Caco-2 (cell line): ENCODE measurements around the gene EHBP1. TPM values are rescaled to one million over a fixed set of nuclear protein-coding genes. Genes with fewer than 3 reads are reported as not detected.

Source experiments
- BruUV-seq: library from RNA; stranded (reverse); fragments of 400-500 nt; replicated peaks from 2 replicates; lab custom pipeline; 2021; lab: Mats Ljungman, UMichigan
- CTCF ChIA-PET: fragments of 300-600 bp; sonication (Branson Sonifier 250); formaldehyde crosslinking; loops from one replicate; lab custom pipeline; 2022; ENCODE audit warnings: antibody characterized with exemption; lab: Charles Lee
- POLR2A ChIA-PET: fragments of 300-600 bp; sonication (Branson Sonifier 250); formaldehyde crosslinking; loops from one replicate; lab custom pipeline; 2022; ENCODE audit warnings: antibody characterized with exemption; lab: Charles Lee
- DNase-seq, 2 experiments: peaks; one replicate each; pipeline versions ENCODE4 v3.0.0 to v3.0.0-alpha.2; 2020 to 2022
- H3K27me3 ChIP-seq: replicated peaks from 2 replicates; pipeline ENCODE4 v1.6.0; 2011; ENCODE audit warnings: low read length; ENCODE audit not compliant: control insufficient read depth, insufficient read depth
- H3K36me3 ChIP-seq: 2 replicates; pipeline ENCODE4 v1.5.1; 2011; ENCODE audit warnings: low read length; ENCODE audit not compliant: control insufficient read depth, insufficient read depth
- H3K4me1 ChIP-seq: fragments of 250-450 bp; sonication (Bioruptor Pico); 2 replicates; pipeline ENCODE4 v1.5.1; 2020; ENCODE audit warnings: mild to moderate bottlenecking
- H3K4me3 ChIP-seq: 2 replicates; pipeline ENCODE4 v1.5.1; 2011; ENCODE audit warnings: low read depth, mild to moderate bottlenecking, control low read depth, low read length
- H3K9me3 ChIP-seq: fragments of 250-450 bp; sonication (Bioruptor Pico); 2 replicates; pipeline ENCODE4 v1.5.1; 2020; ENCODE audit warnings: mild to moderate bottlenecking, moderate library complexity
- H3K27ac Mint-ChIP-seq: one replicate; pipeline ENCODE4 v1.8.0; 2022; ENCODE audit warnings: mixed read lengths; ENCODE audit not compliant: unreplicated experiment
- H3K27me3 Mint-ChIP-seq: one replicate; pipeline ENCODE4 v1.8.0; 2022; ENCODE audit warnings: mixed read lengths; ENCODE audit not compliant: insufficient read depth, unreplicated experiment
- H3K36me3 Mint-ChIP-seq: one replicate; pipeline ENCODE4 v1.8.0; 2022; ENCODE audit warnings: mild to moderate bottlenecking, mixed read lengths; ENCODE audit not compliant: insufficient read depth, unreplicated experiment
- H3K4me1 Mint-ChIP-seq: one replicate; pipeline ENCODE4 v1.8.0; 2022; ENCODE audit warnings: low read depth, mixed read lengths; ENCODE audit not compliant: unreplicated experiment
- H3K4me3 Mint-ChIP-seq: one replicate; pipeline ENCODE4 v1.8.0; 2022; ENCODE audit warnings: mild to moderate bottlenecking, moderate library complexity, mixed read lengths; ENCODE audit not compliant: unreplicated experiment
- H3K9me3 Mint-ChIP-seq: one replicate; pipeline ENCODE4 v1.8.0; 2022; ENCODE audit warnings: mixed read lengths; ENCODE audit not compliant: unreplicated experiment
- intact Hi-C: fragments of 100-400 bp; cut with micrococcal nuclease; formaldehyde crosslinking; loops from one replicate; pipeline ENCODE4 v1.10.0; 2022; ENCODE audit not compliant: unreplicated experiment
- total RNA-seq: library from RNA; stranded (reverse); gene quantifications from 2 replicates; pipeline ENCODE4 v1.2.3, GENCODE V29; 2022
- TF ChIP-seq, protein P1 (sequence below), 2 experiments: fragments of 200-600 bp in 1 of 2; IDR thresholded peaks; 1 replicate in 1 of 2; 2 replicates in 1 of 2; pipeline versions ENCODE4 v1.5.1 to v1.8.0; 2011 to 2022; ENCODE audit warnings: antibody characterized with exemption in 1 of 2, control low read depth in 1 of 2, inconsistent platforms in 1 of 2, low read depth in 1 of 2, low read length in 1 of 2, mild to moderate bottlenecking in 1 of 2, moderate library complexity in 1 of 2; ENCODE audit not compliant: insufficient read depth in 1 of 2, severe bottlenecking in 1 of 2, unreplicated experiment in 1 of 2

EHBP1 gene
- total RNA-seq, 1 experiment from 2014 or later, result 120 TPM

DNA sequence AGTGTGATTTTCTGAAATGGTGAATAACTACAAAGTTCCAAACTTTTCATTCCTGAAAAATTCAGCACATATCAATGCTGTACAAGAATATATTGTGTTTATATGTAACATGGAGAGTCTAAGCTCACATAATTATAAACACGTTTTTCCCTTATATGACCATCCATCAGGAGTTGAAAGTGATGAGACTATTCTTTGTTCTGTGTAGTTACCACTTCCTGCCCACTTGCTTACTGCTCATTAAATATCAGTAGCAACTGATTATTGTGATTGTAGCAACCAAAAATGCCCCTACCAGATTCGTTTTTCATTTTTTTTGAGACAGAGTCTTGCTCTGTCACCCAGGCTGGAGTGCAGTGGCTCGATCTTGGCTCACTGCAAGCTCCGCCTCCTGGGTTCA, 375.9 kb downstream of the EHBP1 start:
- H3K27ac Mint-ChIP-seq, result no peak overlapping the region
- H3K9me3 Mint-ChIP-seq, result no peaks in the 10 kb centered on the region
- Histone ChIP-seq H3K4me3 (no peak overlapping the region), H3K9me3 (no peaks in the 10 kb centered on the region), H3K27me3 (no peaks in the 10 kb centered on the region), H3K4me1 (peaks cover 26% of the 10 kb centered on the region), H3K36me3 (no peaks in the 10 kb centered on the region)
- no peaks in the 10 kb centered on the region for H3K36me3 Mint-ChIP-seq
- H3K27me3 Mint-ChIP-seq, result no peaks in the 10 kb centered on the region
- intact Hi-C loops, result no loop called here
- no peak for DNase-seq
- POLR2A ChIA-PET, result no interaction called here
- TF ChIP-seq, protein P1, sequence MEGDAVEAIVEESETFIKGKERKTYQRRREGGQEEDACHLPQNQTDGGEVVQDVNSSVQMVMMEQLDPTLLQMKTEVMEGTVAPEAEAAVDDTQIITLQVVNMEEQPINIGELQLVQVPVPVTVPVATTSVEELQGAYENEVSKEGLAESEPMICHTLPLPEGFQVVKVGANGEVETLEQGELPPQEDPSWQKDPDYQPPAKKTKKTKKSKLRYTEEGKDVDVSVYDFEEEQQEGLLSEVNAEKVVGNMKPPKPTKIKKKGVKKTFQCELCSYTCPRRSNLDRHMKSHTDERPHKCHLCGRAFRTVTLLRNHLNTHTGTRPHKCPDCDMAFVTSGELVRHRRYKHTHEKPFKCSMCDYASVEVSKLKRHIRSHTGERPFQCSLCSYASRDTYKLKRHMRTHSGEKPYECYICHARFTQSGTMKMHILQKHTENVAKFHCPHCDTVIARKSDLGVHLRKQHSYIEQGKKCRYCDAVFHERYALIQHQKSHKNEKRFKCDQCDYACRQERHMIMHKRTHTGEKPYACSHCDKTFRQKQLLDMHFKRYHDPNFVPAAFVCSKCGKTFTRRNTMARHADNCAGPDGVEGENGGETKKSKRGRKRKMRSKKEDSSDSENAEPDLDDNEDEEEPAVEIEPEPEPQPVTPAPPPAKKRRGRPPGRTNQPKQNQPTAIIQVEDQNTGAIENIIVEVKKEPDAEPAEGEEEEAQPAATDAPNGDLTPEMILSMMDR (IDR thresholded peaks at IDR 0.05; ENCODE audit: insufficient read depth in 1 of 2, low read depth in 1 of 2, low read length in 1 of 2, severe bottlenecking in 1 of 2, unreplicated experiment in 1 of 2), result no peak
- peaks cover 24% of the 10 kb centered on the region for H3K4me1 Mint-ChIP-seq
- CTCF ChIA-PET, result no interaction called here
- BruUV-seq, result no TSS peak
- H3K4me3 Mint-ChIP-seq, result no peak overlapping the region

DNA sequence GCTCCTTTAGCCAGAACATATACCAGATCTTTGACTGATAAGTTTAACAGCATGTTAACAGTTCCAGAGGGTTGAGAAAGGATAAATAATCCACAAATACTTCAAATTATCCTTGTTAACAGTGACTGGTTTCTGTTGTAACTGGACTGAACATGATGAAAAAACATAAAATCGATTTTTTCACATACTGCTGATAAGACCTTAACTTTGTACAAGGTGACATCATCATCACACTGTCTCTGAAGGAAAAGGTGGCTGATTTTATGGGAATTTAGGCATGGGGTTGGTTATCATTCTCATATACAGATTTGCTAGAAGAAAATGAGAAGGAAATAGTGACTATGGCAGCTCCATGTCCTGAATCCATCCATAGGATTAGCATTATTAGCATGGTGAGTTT, 381.2 kb downstream of the EHBP1 start:
- Mint-ChIP-seq H3K27ac (no peak overlapping the region), H3K36me3 (no peaks in the 10 kb centered on the region), H3K9me3 (no peaks in the 10 kb centered on the region), H3K27me3 (no peaks in the 10 kb centered on the region), H3K4me3 (no peak overlapping the region), H3K4me1 (peaks cover 17% of the 10 kb centered on the region)
- ChIA-PET CTCF (no interaction called here), POLR2A (no interaction called here)
- no peaks in the 10 kb centered on the region for H3K9me3 ChIP-seq
- H3K36me3 ChIP-seq, result no peaks in the 10 kb centered on the region
- intact Hi-C loops, result no loop called here
- no peaks in the 10 kb centered on the region for H3K27me3 ChIP-seq
- H3K4me3 ChIP-seq, result no peak overlapping the region
- TF ChIP-seq, protein P1 (IDR thresholded peaks at IDR 0.05; ENCODE audit: insufficient read depth in 1 of 2, low read depth in 1 of 2, low read length in 1 of 2, severe bottlenecking in 1 of 2, unreplicated experiment in 1 of 2), result no peak
- H3K4me1 ChIP-seq, result peaks cover 9% of the 10 kb centered on the region
- DNase-seq, result no peak
- BruUV-seq, result no TSS peak

DNA sequence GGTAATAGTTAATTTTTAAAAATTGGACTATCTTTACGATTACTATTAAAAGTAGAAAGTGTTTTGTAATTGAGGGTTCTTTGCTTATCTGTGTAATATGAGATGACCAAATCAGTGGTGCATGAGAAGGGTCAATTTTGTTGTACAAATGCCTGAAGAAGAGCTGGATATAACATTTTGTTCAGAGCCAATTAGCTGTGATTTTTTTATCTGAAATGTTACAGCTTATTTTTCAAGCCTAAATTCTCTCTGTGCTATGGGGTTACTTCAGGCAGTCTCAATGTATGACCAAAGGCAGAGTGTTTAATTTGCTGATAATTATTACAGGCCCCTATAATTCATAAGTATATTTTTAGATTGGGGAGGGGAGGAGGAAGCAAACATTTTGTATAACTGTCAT, 386.9 kb downstream of the EHBP1 start:
- Mint-ChIP-seq H3K4me3 (no peak overlapping the region), H3K4me1 (no peaks in the 10 kb centered on the region), H3K27me3 (no peaks in the 10 kb centered on the region), H3K27ac (no peak overlapping the region), H3K9me3 (no peaks in the 10 kb centered on the region), H3K36me3 (no peaks in the 10 kb centered on the region)
- DNase-seq, result no peak
- ChIA-PET POLR2A (no interaction called here), CTCF (no interaction called here)
- Histone ChIP-seq H3K4me1 (no peaks in the 10 kb centered on the region), H3K27me3 (no peaks in the 10 kb centered on the region), H3K4me3 (no peak overlapping the region), H3K9me3 (no peaks in the 10 kb centered on the region), H3K36me3 (no peaks in the 10 kb centered on the region)
- BruUV-seq, result no TSS peak
- TF ChIP-seq, protein P1 (IDR thresholded peaks at IDR 0.05; ENCODE audit: insufficient read depth in 1 of 2, low read depth in 1 of 2, low read length in 1 of 2, severe bottlenecking in 1 of 2, unreplicated experiment in 1 of 2), result no peak
- intact Hi-C loops, result no loop called here
